Vagina (tissue), 2 donors: ENCODE data around the gene VAV3.
"Not testable (repeated sequence)": the region's sequence is repeated elsewhere in the genome, so short reads cannot be mapped to it uniquely, and the experiment has no call there.

Experiments
- CTCF ChIP-seq, 3 experiments: fragments of 450-650 bp in 2 of 3; fragments of 200-600 bp in 1 of 3; sonication (generic) in 1 of 3; IDR thresholded peaks; one replicate each; pipeline ENCODE4 v1.5.1; 2017 to 2019; ENCODE audit warnings: antibody characterized with exemption in 3 of 3, mild to moderate bottlenecking in 2 of 3, moderate library complexity in 2 of 3
- POLR2A ChIP-seq, 2 donors: fragments of 450-650 bp; IDR thresholded peaks; one replicate each; pipeline ENCODE4 v1.6.1; 2017; ENCODE audit warnings: antibody characterized with exemption in 2 of 2, mild to moderate bottlenecking in 2 of 2, moderate library complexity in 2 of 2
- POLR2AphosphoS5 ChIP-seq, 2 donors: sonication (generic); formaldehyde crosslinking; IDR thresholded peaks; one replicate each; pipeline ENCODE4 v1.9.0; 2017; ENCODE audit warnings: antibody characterized with exemption in 2 of 2, mild to moderate bottlenecking in 2 of 2, low read depth in 1 of 2; ENCODE audit not compliant: insufficient read depth in 1 of 2

GRCh38 chr1:107733401-107733800, 231.6 kb downstream of the VAV3 start:
- TF ChIP-seq POLR2AphosphoS5 (IDR thresholded peaks at IDR 0.05; ENCODE audit: insufficient read depth in 1 of 2, low read depth in 1 of 2); CTCF (IDR thresholded peaks at IDR 0.05); POLR2A (IDR thresholded peaks at IDR 0.05): not testable (repeated sequence)
